ENCODE measurements around the gene SNRPD3.

DNA sequence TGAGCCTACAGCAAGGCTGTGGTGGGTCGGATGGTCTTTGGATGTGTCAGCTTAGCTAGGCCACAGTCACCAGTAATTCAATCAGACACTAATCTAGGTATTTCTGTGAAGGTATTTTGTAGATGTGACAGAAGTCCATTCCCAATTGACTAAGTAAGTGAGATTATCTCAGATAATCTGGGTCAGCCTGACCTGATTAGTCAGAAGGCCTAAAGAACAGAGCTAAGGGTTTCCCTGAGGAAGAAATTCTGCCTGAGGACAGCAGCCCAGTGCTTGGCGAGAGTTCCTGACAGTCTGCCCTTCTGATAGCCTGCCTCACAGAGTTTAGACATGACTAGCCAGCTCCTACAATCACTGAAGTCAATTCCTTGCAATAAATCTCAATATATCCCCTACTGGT is 29.6 kb upstream of the SNRPD3 start:
- TF ChIP-seq POLR2AphosphoS5 (IDR thresholded peaks at IDR 0.05; ENCODE audit: low read depth, low read length) (no peak), SIN3A (IDR thresholded peaks at IDR 0.05; ENCODE audit: borderline replicate concordance, insufficient read depth, low read length) (no peak), FOXP2 (optimal IDR thresholded peaks at IDR 0.05; ENCODE audit: borderline replicate concordance, extremely low read depth, extremely low read length, insufficient read depth) (no peak), TAF1 (IDR thresholded peaks at IDR 0.05; ENCODE audit: borderline replicate concordance, insufficient read depth, low read length) (no peak)
